Stimulated activated CD4-positive, alpha-beta T cell treated with anti-CD3 and anti-CD28 coated beads, Interleukin-4, amount 100 ng/mL, for 4 hours (primary cell): ENCODE results near the gene E2F2.
A peak's percentile ranks its signal among the peaks of the same experiment; 100 is the strongest.

Experiments used
- DNase-seq, 2 experiments: peaks; one replicate each; pipeline ENCODE4 v3.0.0-alpha.2; 2020

The E2F2 gene

DNA sequence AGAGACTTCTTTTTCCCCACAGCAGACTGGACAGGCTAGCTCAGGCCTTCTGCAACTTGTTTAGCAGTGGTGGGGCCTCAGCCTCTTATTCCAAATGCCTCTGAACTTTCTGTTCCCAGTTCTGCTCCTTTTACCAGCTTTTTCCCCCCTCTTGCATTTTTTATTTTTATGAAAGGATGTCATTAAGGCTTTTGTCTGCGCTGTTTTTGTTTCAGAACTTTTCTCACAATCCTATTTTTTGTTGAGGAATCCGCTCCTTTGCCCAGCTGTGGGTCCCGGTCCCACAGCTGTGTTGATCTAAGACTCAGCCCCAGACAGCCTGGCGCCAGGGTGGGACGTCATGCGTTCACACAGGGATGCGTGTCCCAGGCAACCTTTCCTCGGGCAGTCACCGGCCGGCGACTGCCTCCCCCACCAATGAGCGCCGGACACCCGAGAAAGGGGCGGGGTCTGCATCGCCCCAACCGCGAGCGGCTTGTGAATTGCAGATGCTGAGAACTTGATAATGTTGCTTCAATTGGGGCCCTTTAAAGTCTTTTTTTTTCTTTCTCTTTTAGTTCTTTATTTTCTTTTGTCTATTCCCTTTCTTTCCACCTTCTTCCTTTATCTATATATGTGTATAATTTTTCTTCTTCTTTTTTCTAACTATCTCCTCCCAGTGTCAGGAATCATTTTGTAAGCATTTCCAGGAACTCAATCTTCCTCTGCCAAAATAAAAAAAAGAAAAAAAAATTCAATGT lies 31.3 kb upstream of the E2F2 start:
- DNase-seq = no peak

DNA sequence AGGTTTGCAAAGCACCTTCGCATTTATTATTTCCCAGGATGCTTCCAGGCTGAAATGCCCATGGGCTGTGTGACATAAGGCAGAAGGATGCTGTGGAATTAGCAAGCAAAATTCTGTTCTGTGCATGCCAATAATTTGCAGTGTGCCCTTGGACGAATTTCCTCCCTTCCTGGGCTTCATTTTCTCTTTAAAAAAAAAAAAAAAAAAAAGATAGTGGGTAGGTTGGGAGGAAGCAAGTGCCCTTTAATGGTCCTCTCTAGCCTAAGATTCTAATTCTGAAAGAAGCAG lies 30.7 kb upstream of the E2F2 start:
- DNase-seq = no peak

GRCh38 chr1:23561076-23561812 lies 30.2 kb upstream of the E2F2 start:
- no peak for DNase-seq

DNA sequence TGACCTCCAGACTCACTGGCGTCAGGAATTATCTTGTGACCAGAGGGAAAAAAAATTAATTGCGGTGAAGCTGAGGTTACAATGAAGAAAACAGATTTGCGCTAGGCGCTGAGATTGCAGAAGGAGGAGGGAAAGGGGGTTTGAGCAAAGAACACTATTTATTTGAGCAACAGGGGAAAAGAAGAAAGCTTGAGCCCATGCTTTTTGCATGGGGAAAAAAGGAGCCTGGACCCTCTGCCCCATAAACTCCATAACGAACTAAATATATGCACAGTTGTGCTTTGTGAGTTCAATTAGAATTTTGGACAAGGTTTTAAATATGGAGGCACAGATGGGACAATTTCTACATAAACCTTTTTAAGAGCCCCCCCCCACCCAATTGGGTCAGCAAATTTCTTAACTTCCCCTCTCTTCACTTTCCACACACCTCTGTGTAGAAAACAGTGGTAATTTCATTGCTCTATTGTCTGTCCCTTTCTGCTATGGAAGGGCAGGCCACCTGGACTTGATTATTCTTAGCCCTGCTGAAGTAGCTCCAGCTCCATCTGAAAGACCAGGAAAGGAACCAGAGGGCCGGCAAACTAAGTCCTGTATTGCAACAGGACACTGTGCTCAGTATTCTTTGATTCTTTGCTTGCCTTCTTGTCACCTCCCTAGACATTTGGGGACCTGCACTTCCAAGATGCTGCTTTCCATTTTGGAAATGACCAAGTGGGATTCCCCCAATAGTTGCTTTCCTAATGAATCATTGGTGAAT lies 29.1 kb upstream of the E2F2 start:
- no peak for DNase-seq

GRCh38 chr1:23559136-23559984 lies 28.3 kb upstream of the E2F2 start, which contains the start of gene ID3:
TSS of gene ID3 (minus strand) at chr1:23559501. CDS start at chr1:23559426, 75 bp downstream.
- peak; percentile 84 to 85 for DNase-seq

DNA sequence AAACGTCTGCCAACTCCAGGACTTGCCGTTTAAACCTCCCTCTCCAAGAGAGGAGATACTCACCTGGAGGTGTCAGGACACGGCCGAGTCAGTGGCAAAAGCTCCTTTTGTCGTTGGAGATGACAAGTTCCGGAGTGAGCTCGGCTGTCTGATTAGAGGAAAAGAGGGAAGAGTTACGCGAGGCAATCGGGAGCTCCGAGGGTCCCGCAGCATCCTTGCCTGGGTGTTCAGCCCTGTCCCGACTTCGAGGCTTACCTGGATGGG lies 27.8 kb upstream of the E2F2 start:
- DNase-seq = no peak

DNA sequence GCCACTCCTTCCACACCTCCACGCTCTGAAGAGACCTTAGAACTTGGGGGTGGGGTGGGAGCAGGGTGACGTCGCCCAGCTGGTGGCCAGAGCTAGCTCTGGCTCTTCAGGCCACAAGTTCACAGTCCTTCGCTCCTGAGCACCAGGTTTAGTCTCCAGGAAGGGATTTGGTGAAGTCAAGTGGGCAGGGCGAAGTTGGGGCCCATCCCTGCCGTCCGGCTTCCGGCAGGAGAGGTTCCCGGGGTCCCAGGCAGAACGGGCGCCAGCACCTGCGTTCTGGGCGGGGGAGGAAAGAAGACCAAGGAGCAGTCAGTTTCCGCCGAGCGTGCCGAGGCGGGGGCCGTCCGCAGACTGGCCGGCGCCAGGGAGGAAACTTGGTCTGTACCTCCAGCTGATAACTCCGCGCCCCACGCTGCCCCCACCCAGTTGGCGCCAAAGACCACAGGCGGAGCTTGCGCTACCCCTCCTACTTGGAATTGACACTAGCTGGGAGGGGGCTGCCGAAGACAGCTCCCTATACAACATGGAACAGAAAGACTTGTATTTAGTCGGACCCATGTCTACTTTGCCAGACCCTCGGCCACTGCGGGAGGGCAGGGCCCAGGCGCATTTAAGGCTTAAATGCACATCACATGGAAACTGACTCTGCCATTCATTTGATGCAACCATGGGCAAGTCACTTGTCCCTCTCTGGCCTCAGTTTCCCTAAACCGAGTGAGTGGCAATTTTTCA lies 27.3 kb upstream of the E2F2 start:
- no peak for DNase-seq

- DNase-seq = no peak
Measured at GRCh38 chr1:23557471-23558124, 26.6 kb upstream of the E2F2 start.

DNA sequence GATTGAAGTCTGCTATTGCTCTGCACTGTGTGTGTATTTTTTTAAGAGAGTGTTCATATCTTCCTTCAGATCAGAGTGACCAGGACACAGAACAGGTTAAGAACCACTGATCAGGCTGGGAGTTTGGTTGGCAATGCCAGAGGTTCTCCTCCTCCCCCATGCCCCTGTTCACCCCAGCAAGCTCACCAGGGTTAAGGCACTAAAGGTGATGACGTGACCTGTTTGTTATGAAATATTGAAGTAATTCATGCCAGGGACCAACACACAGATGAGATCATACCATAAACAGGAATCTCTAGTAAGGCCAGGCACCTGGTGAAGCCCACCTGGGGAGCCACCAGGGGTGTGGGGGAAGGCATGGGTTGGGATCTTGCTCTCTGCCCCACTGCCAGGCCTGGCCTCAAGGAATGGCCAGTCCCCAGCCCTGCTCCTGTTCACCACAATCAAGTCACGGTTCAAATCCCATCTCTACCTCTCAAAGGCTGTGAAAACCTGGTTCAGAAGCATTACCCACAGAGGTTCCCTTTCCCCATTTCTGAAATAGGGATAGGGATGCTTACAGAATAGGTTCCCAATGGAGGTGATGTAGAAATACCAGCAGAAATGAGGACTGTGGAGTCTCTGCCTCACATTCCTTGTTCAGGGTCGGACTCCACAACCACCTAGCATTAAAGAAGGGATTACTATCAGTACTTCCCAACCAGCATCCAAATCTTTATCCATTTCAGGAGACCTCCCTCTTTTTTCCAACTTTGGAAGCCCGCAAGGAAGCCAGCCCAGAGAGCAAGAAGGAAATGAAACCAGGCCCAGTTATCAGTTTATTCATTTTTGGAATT lies 25.8 kb upstream of the E2F2 start:
- DNase-seq = no peak

GRCh38 chr1:23555986-23556634 lies 25.1 kb upstream of the E2F2 start:
- DNase-seq = no peak

DNA sequence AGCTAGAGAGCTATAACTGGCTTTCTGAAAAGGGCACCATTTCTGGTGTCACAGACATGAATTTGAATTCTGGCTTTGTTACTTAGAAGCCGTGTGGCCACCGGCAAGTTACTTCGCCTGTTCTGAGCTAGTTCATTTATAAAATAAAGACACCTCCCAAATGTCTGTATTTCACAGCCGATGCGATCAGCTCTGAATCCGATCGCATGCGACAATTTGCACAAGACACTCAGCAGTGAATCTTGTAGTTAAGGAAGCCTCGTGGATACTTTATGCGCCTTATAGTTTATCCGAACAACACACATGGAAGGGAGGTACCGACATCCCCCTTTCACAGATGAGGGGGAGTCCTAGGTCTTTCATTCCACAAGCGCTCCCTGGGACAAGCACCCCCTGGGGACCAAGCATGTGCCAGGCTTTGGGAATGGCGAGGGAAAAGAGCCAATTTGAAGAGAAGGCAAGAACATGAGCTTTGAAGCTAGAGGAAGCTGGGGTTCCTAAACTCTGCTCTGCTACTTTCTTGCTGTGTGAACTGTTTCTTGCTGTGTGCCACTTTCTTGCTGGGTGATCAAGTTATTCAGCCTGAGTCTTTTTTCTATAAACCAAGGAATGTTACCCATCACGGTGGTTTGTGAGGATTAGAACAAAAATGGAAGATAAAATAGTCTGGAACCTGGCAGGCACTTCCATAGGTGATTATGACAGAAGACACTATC lies 24.4 kb upstream of the E2F2 start:
- no peak for DNase-seq

- DNase-seq = peak; percentile 83
Measured at GRCh38 chr1:23554481-23555269, 23.6 kb upstream of the E2F2 start.

DNA sequence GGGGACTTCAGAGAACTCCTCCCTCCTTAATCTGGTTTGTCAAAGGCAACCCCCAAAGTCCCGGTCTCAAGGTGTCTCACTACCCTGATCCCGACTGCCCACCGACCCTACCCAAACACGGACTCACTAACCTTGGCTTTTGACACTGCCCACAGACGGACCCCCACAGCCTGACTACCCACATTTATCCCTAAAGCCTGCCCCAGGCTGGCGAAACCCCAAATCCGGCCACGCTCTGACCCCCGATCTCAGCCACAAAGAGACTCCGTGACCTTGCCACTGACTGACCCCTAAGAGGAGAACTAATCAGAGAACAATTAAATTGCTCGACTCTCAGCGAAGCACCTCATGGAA lies 23.1 kb upstream of the E2F2 start:
- no peak for DNase-seq

- no peak for DNase-seq
Measured at GRCh38 chr1:23553231-23554126, 22.4 kb upstream of the E2F2 start.

DNA sequence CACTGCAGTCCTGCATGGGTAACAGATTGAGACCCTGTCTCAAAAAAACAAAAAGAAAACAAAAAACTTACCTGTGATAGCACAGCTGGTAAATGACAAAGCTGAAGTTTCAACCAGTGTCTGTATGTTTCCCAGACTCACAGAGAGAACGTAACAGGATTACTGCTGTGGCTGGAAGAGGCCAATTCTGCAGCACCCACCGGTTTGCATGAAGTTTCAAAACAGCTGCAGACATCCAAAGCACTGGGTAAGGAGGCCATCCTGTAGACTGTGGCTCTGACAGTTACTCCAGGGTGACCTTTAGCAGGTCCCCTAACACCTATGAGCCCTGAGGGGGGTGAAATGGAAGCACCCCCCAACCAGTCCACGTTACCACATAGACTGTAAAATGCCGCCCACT lies 20.8 kb upstream of the E2F2 start:
- no peak for DNase-seq

DNA sequence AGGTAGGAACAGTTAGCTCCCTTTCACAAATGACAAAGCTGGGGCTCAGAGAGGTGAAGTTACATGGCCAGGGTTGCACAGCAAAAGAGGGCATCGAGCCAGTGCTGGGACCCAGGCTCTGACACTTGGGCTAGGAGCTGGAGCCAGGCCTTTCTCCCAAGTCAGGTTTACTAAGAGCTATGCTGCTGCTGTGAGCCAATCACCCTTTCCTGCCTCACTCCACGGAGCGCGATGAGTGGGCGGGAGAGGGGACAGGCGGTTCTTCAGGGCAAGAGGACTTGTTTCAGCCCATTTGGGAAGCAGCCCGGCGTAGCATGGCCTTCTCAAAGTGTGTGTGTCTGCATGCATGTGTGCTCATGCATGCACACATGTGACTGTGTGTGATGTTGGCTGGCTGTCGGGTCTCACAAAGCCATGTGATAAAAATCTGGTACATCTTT lies 17.7 kb upstream of the E2F2 start:
- DNase-seq = no peak

DNA sequence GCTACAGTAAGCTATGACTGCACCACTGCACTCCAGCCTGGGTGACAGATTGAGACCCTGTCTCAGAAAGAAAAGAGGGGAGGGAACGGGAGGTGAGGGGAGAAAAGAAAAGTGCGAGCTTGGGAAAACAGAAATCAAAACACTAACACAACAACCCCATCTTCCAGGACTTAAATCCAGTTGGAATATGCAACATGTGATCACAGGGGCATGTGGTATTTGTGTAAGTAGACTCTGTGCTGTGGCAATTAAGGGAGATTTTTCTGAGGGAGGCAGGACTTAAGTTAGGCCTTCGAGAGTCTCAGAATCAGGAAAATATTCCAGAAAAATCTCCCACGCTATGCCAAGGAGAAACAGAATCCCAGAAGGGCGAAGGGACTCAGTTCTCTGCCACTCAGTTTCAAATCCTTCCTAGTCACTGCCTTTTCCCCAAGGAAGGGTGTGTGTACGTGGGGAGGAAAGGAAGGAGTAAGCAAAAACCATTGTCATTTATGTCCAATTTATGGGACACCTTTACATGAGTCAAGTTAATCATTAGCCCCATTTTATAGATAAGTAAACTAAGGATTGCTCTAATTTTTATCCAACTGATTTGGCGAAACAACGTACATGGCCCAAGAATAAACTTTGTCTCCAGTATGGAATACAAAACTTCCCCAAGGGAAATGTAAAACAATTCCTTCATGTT lies 16.0 kb upstream of the E2F2 start:
- no peak for DNase-seq
